ENCODE measurements around the gene RSAD2.
"Not testable (repeated sequence)": the region's sequence is repeated elsewhere in the genome, so short reads cannot be mapped to it uniquely, and the experiment has no call there.

RSAD2 gene

DNA sequence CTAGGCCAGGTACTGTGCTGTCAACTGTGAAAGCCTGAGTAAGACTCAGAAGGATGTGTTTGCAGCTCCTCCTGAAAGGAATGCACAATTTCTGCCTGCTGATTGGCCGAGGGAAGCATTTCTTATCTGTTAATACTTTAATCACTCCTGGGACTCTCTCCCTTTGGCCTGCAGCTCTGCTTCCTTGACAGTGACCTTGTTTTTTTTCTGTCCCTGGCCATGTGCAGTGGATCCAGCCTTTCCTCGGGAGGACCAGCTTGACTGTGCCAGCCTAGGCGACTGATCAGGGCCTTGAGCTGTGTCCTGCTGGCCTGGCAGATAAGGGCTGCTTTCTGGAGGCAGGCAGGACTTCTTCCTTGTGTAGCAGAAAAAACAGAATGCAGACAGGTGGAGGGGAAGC, 49.6 kb downstream of the RSAD2 start:
- DNase-seq (ENCODE audit: low read depth): no peak

DNA sequence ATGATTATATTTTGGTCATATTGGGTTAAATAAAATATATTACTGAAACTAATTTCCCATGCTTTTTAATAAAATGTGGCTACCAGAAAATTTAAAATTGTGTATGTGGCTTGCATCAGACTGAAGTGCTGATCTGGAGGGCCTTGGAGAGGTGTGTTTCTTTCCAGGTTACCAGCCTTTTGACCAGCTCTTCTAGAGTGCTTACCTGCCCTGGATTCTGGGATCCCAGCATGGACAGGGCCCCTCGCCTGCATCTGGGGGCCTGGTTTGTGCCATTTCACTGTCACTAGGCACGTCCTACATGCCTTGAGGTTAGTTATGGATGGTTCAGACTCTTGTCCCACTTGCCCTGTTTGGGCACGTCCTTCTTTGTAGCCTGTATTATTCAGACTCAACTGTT, 50.2 kb downstream of the RSAD2 start:
- DNase-seq (ENCODE audit: low read depth): no peak

DNA sequence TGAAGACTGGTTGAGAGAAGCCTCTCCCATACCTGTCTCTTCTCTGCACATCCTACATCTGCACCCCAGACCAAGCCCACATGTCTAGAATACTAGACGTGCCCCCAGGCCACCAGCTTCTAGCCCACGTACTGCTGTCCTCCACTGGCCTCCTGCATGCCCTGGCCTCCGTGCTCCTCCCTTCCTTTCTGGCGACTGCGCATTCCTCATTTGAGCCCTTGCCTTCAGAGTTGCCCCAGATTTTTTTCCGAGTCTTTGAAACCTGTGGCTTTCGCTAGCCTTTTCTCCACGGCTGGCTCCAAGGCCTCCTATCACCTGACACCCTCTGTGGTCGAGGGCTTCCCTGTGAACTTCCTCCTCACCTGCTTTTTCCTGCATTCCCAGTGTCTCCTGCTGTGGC, 50.9 kb downstream of the RSAD2 start:
- DNase-seq (ENCODE audit: low read depth): no peak

DNA sequence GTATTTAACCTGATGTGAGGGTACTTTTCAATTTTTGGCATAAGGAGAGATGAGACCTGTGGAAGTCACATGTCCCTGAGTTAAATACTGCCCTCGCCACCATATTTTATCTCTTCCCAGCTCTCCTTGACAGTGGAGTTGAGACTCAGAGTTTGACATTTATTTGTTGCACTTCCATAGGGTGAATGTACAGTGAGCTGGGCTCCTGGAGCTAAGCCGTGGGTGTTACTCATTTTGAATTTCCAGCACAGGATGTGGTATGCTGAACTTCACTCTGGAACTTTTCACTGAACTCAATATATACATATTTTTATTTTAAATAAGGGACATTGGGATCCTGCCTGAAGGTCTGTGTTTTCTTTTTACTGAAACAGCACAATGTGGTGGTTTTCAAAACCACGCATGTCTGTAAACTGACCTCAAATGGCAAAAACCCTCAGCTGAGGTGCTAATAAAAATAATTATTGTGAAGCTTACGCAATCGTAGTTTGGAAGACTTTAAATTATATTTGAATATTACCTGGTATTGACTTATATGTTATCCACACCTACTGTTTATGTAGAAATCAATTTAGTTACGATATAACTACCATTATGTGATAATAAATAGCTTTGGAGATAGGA, 51.7 kb downstream of the RSAD2 start:
- no peak for DNase-seq (ENCODE audit: low read depth)

DNA sequence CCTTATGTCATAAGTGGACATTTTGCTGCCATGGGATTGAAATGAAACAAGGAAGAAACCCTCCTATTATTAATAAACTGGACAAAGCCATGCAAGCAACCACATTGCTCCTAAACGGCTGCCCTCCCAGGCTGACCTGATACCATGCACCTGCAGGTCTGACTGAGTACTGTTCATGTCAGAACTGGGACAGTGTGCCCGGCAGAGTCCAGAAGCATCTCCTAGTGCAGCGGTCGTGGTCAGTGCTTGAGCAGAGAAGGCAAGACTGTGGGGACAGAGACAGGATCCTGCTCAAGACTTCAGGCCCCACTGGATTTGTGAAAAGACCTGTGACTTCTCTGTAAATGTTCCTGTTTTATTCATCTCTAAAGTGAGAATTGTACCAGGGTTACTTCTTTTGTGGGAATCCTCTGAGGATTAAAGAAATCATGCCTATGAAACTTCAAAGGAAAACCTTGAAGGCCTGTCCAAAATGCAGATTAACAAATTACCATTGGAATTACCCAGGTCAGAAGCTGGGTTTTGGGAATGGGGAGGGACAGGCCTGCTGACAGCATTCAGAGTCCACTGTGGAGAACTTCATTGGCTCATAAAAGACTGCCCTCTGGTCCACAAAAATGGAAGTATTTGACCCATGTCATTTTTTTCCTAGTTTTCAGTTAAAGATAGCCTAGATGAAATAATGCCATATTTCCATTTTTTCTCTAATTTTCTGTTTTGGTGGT, 53.5 kb downstream of the RSAD2 start:
- no peak for DNase-seq (ENCODE audit: low read depth)

DNA sequence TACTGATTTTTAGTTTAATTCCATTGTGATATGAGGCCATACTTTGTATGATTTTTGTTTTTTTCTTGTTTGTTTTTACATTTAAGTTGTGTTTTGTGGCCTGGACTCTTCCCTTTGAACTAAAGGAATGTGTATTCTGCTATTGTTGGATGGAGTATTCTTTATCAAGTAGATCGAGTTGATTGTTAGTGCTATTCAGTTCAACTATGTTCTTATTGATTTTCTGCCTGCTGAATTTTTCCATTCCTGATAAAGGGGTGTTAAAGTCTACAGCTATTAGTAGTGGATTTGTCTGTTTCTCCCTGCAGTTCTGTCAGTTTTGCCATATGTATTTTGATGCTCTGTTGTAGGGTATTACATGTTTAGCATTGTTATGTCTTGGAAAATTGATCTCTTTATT, 54.2 kb downstream of the RSAD2 start:
- no peak for DNase-seq (ENCODE audit: low read depth)

DNA sequence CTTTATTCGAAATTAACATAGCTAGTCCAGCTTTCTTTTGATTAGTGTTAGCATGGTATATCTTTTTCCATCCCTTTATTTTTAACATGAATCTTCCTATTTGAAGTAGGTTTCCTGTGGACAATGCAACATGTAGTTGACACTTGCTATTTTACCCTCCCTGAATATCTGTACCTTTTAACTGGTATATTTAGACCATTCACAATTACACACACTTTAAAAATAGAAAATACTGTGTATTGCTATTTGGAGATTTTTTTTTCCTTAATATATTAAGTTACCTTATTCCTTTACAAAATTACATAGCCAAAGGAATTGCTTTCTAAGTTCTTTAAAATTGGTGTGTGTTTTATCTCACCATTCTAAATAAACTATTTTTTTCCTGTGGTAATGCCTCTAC, 54.6 kb downstream of the RSAD2 start:
- DNase-seq (ENCODE audit: low read depth): no peak

DNA sequence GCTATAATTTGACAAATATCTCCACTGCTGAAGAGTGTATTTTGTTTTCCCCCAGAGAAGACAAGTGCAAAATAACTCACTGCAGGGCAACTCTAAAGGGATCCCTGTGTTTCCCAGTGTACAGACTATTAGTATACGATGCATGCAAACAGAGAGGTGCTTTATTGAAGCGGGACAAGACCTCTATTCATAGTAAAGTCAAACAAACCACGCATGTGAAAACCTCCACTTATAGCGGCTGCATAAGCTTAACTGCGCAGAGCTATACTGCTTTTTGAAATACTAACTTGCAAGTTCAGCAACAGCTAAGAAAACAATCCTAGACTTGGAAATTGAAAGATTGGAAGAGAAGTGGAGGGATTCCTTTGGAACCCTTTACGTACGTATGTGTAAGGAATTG, 55.3 kb downstream of the RSAD2 start:
- no peak for DNase-seq (ENCODE audit: low read depth)

DNA sequence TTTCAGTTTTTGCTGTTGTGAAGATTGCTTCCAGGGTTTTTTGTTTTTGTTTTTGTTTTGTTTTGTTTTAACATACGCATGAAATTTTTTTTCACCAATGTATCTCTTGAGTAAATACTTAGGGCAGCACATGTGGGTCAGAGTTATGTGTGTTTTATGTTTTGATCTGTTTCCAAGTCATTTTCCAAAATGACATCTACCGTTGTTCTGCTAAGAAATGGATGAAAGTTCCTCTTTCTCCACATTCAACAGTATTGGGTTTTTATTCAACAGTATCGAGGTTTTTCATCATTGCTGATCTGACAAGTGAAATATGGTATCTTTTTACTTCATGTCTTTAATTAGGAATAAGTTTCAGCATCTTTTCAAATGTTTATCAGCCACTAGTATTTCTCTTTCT, 56.3 kb downstream of the RSAD2 start:
- DNase-seq (ENCODE audit: low read depth): no peak

DNA sequence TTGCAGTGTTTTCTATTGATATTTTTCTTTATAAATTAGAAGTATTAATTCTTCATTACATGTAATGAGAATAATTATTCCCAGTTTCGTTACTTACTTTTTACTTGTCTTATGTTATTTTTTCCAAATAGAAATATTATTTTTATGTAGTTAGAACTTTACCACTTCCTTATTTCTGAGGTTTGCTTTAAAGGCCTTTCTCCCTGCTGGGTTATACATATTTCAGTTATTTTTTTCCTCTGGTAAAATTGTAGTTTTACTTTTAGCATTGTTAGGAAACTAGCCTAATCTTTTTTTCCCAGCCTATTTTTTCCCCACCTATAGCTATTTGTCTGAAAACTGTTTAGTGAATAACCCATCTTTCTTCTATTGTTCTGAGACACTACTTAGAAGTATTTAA, 56.8 kb downstream of the RSAD2 start:
- DNase-seq (ENCODE audit: low read depth): no peak

DNA sequence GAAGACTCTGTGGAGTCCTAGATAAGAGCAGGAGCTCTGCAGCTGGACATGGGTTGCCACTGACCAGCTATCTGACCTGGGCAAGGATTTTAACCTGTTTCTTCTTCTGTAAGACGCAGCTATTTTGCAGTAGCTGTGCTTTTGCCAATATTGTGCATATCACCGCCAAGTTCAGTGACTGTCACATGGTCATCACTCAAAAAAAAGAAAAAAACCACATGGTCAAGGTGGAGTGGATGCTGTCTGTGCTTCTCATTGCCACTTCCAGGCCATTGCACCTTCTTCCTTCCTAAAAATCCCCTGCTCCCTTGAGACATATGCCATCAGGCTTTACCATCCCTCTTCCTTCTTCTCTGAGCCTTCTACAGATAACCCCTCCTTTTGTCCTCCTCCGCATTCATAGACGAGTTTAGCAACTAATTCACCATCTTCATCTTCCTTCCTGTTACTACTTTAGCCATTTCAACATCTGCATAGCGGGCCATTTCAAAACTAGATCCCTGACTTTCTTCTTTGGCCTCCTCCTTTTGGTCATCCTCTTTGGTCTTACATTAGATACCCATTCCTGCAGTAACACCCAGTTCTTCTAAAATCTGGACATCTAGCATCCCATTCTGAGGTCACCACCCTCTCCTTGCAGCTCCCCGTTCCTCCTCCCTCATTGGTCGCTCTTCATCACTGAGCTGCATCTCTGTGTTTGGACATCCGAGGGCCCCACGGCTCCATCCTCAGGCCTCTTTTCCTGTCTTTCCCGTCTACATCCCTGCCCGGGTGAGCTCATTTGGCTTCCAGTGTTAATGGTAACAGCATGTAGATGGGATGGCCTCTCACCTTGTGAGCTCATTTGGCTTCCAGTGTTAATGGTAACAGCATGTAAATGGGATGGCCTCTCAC, 57.4 kb downstream of the RSAD2 start:
- no peak for DNase-seq (ENCODE audit: low read depth)

DNA sequence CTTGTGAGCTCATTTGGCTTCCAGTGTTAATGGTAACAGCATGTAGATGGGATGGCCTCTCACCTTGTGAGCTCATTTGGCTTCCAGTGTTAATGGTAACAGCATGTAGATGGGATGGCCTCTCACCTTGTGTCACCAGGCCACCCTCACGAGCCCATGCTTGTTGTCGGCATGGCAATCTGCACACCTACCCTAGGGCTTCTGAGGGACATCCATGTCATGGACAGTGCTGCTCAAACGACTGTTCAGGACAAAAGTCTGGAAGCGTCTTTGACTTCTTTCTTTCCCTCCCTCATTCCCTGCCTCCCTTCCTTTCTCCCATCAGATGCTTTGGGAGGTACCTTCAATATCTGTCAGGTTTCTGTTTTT, 58.1 kb downstream of the RSAD2 start:
- DNase-seq (ENCODE audit: low read depth): not testable (repeated sequence)

DNA sequence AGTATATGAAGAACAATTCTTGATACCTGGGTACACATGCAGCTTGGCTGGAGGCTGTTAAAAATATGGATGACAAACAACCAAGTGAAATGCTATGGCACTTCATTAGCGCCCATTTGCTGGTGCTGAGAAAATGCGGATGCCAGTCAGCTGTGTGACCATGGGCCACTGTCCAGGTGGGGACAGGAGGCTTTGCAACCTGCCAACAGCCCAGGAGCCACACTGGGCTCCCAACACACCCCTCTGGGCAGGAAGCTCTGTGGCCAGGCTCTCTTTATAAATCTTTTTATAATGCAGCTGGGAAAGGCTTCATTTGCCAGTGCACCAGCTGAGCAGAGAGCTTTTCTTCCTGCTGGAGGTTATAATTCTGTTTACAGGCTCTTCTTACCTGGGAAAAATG, 59.6 kb downstream of the RSAD2 start:
- no peak for DNase-seq (ENCODE audit: low read depth)

DNA sequence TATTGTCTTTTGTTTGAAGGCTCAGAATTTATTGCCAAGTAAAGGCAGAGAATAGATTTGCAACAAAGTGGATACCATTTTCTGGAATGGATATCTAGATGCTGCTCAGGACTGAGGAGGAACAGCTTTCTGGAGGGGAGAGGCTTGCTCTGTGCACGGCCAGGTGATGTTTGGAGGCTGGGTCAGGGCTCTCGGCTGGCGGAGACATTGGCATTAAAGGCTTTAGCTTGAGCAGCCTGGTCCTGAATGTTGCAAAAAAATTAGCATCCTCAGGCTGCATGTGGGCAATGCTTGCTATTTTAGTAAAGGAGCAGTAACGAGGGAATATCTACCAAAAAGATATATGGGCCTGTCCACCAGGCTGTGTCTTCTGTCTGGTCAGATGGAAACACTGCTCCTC, 60.0 kb downstream of the RSAD2 start:
- DNase-seq (ENCODE audit: low read depth): no peak

DNA sequence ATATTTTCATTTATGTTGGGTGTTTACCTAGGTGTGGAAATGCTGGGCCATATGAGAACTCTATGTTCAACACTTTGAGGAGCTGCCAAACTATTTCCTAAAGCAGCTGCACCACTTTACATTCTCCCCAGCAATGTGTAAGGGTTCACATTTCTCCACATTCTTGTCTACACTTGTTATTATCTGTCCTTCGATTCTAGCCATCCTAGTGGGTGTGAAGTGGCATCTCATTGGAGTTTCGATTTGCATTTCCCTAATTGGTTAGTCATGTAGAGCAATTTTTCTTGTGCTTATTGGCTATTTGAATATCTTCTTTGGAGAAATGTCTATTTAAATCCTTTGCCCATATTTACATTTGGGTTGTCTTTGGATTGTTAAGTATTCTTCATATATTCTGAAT, 61.5 kb downstream of the RSAD2 start:
- no peak for DNase-seq (ENCODE audit: low read depth)

DNA sequence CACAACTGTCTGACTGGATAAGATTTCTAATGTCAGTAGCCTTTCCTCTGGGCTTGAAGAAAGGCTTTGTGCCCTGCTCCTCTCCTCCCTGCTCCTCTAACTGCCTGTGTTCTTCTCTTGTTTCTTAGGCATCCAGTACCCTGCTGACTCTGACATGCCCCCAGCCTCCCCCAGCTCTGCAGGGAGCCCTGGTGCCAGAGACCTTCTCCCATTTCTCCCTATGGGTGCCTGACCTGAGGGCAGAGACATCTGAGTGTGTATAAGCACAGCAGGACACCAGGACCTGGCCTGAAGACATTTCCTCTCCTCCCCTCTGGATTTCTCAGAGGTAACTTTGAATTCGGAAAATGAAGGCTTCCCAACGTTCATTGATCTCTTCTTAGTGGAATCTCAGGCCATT, 63.2 kb downstream of the RSAD2 start:
- DNase-seq (ENCODE audit: low read depth): no peak

DNA sequence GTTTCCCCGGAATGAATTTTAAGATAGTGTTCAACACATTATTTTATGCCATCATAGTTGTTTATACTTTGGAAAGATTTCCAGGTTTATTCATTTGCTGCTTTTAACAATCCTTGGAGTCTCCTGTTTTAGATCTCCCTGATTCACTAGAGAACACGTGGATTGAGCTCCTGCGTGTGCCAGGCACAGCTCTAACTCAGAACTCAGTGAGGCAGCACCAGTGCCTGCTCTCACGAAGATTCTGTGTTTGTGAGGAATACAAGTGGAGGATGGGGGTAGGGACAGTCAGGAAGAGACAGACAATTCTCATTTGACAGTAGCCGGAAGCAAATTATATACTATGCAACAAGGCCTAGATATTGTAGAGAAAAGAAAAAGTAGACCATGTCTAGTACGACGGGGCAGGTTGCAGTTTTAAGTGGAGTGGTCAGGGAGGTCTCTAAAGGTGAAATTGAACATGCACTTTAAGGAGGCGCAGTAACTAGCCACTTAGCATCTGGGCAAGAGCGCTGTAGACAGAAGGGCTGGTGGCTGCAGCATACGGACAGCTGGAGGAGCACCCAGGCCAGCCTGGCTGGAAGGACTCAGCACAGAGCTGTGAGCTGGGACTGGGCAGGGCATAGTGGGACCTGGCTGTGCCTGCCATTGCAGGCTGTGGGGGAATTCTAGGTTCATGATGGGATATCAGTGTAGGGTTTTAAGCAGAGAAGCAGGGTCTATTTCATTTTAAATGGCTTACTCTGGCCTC, 63.9 kb downstream of the RSAD2 start:
- no peak for DNase-seq (ENCODE audit: low read depth)

DNA sequence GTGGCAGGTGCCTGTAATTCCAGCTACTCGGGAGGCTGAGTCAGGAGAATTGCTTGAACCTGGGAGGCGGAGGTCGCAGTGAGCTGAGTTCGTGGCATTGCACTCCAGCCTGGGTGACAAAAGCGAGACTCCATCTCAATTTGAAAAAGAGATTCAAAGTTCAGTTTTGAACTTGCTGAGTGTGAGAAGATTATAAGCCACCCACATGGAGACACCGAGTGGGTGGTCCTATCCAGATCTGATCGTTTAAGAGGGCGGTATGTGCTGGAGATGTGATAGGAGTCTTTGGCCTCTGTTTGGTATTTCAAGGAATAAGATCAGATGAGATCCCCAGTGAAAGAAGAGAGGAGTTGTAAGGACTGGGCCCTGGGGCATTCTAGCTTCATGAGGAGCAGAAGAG, 65.3 kb downstream of the RSAD2 start:
- DNase-seq (ENCODE audit: low read depth): no peak

DNA sequence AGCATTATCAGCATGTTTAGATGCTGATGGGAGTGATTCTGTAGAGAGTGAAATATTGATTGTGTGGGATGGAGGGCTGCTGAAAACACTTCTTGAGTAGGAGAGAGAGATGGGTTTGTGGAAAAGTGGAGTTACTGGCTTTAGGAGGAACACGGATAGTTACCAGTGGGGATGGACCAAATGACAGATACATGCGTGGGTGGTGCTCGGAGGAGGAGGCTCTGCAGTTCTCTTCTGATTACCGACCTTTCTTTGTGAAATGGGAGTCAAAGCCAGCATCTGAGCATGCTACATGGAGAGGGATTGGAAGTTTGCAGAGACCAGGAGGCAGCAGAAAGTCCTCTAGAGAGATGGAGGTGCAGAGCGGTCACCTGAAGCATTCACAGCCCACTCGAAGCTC, 65.9 kb downstream of the RSAD2 start:
- no peak for DNase-seq (ENCODE audit: low read depth)

DNA sequence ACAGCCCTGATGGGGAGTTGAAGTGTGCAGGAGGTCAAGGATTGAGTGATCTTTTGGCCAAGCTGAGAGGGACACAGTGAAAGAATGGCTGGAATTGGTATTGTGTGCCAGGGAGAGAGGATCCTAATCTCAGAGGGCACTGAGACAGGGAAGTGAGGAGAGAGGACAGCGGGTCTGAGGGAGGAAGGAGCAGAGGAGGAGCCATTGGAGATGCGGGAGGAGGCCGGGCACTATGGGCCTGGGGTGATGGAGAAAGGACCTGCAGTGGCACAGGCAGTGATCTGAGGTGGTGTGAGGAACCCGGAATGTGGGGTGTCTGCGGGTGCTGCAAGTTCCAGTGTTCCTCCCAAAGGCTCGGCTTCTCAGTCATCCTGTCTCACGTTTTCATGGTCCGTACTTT, 66.4 kb downstream of the RSAD2 start:
- no peak for DNase-seq (ENCODE audit: low read depth)

DNA sequence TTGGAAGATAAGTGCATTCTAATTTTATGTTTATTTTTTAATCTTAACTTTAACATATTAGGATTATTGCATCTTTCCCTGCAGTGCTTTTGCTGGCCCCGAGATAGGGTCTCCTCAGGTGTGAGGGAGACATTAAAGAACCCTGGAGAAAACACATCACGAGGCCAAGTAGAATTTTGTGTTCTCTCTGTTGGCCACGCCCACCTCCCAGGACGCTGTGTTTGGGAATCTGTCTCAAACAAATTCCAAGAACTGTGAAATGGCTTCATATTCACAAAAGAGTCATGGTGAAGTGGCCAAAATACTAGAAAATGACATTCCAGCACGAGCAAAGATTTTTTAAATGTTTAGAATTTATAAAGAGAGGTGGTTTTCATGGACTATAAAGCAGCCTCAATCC, 67.0 kb downstream of the RSAD2 start:
- DNase-seq (ENCODE audit: low read depth): no peak

DNA sequence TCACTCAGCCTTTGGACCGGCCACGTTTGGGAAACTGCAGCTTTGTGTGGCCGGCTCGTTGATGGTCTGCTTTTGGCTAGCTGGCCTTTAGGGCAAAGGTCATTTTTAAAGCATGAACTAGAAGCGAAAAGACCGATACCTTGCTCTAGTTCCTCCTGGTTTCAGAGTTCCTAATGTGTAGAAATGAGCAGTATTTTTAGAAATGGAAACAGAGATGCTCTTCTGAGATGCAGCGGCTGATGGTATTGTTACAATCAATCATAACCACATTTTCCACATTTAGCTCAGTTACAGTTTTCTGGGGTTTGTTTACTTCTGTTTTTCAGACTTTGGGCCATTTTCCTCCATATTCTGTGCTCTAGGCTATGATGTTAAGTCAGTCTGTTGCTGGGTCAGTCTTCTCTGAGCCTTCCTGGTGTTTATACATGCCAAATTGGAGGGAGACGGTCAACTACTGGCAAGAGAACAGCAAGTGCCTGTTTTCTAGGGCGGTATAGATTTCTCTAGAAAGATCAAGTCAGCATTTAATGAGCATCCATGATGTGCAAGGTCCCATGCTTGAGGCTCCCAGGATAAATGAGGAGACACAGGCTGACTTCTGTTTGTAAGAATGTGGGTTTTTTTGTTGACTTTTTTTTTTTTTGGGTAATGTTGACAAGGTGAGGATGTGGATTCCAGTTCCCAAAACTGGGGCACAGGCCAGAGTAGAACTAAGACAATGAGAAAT, 67.7 kb downstream of the RSAD2 start:
- no peak for DNase-seq (ENCODE audit: low read depth)
